ENCODE data around the gene TRIP13. TPM values are rescaled to one million over a fixed set of nuclear protein-coding genes. Genes with fewer than 3 reads are reported as not detected.

TRIP13 gene
- total RNA-seq, 1 experiment from 2014 or later = 42.6 TPM

- H2BK12ac ChIP-seq (ENCODE audit: insufficient read length, low read depth, low read length) = no peak overlapping the region
- H3K79me1 ChIP-seq (ENCODE audit: insufficient read depth, low read depth, low read length, poor library complexity, severe bottlenecking) = no peaks in the 10 kb centered on the region
- Mint-ChIP-seq H3K9me3 (no peaks in the 10 kb centered on the region), H3K36me3 (ENCODE audit: insufficient read depth in 1 of 3, low read depth in 3 of 3) (peaks cover 32 to 65% (median 61%) of the 10 kb centered on the region in 3 experiments; a peak in 6 of 7 replicates), H3K4me1 (no peaks in the 10 kb centered on the region), H3K27ac (no peak overlapping the region), H3K4me3 (no peak overlapping the region), H3K27me3 (ENCODE audit: low read depth) (no peaks in the 10 kb centered on the region)
- H3K23me2 ChIP-seq (ENCODE audit: insufficient read length, low read depth, low read length, poor library complexity, severe bottlenecking) = no peaks in the 10 kb centered on the region
- no peak overlapping the region for H2BK20ac ChIP-seq (ENCODE audit: low read depth, low read length, poor library complexity, severe bottlenecking)
- H3K9me3 ChIP-seq (ENCODE audit: control insufficient read depth, low read depth, low read length) = no peaks in the 10 kb centered on the region
- H2AFZ ChIP-seq (ENCODE audit: low read length) = no peak overlapping the region
- DNase-seq = no peak
- no peaks in the 10 kb centered on the region for H3K79me2 ChIP-seq (ENCODE audit: insufficient read depth, low read length)
- H3K23ac ChIP-seq (ENCODE audit: insufficient read length, low read depth, low read length) = no peak overlapping the region
- H3T11ph ChIP-seq (ENCODE audit: low read length) = no peak overlapping the region
- H3K18ac ChIP-seq (ENCODE audit: insufficient read length, low read depth, low read length) = no peak overlapping the region
- H3K27me3 ChIP-seq (ENCODE audit: insufficient read depth, low read length) = no peaks in the 10 kb centered on the region
- H2AK5ac ChIP-seq (ENCODE audit: insufficient read length, low read length) = no peak overlapping the region
- no peak overlapping the region for H3K56ac ChIP-seq (ENCODE audit: insufficient read length, low read depth, low read length)
- no peaks in the 10 kb centered on the region for H4K20me1 ChIP-seq (ENCODE audit: control insufficient read depth, insufficient read depth, insufficient read length)
- no peak overlapping the region for H2BK5ac ChIP-seq (ENCODE audit: insufficient read length, low read length)
- H2BK120ac ChIP-seq (ENCODE audit: low read depth, low read length, poor library complexity, severe bottlenecking) = no peak overlapping the region
- no peak overlapping the region for H4K5ac ChIP-seq (ENCODE audit: insufficient read length, low read depth, low read length)
- H2BK15ac ChIP-seq (ENCODE audit: low read depth, low read length) = no peak overlapping the region
- no peak overlapping the region for H3K27ac ChIP-seq (ENCODE audit: insufficient read length, low read depth, low read length)
- H3K14ac ChIP-seq (ENCODE audit: insufficient read depth, low read length) = no peak overlapping the region
- H3K9ac ChIP-seq (ENCODE audit: extremely low read depth, insufficient read length, low read length) = no peak overlapping the region
- no CpG with 5 or more reads among the region's 4 CpGs for WGBS (ENCODE audit: extremely low coverage, insufficient read length, low lambda C conversion rate)
- no peak overlapping the region for H4K8ac ChIP-seq (replicated peaks; ENCODE audit: insufficient read length, low read depth, low read length)
- no peak overlapping the region for H4K91ac ChIP-seq (ENCODE audit: insufficient read length, low read depth, low read length)
- no peak overlapping the region for H3K4me2 ChIP-seq (ENCODE audit: insufficient read depth, insufficient read length, low read length)
- no peak overlapping the region for H3K4ac ChIP-seq (ENCODE audit: low read depth, low read length)
- no peak for TF ChIP-seq CTCF (conservative IDR thresholded peaks at IDR 0.05)
- H3K4me1 ChIP-seq (ENCODE audit: insufficient read depth, low read length) = no peaks in the 10 kb centered on the region
Measured at GRCh38 chr5:900781-901180, 8.1 kb downstream of the TRIP13 start.

All from H9 (cell line).